IPS-18c (cell line): Measurements from ENCODE around the gene GBE1.

Source experiments
- H3K4me3 ChIP-seq: 2 replicates; pipeline ENCODE4 v1.7.0; 2013; ENCODE audit warnings: low read depth, mild to moderate bottlenecking, low read length, moderate library complexity; ENCODE audit not compliant: insufficient read depth
- H3K9me3 ChIP-seq: one replicate; pipeline ENCODE4 v1.6.1; 2013; ENCODE audit warnings: mild to moderate bottlenecking, low read length, moderate library complexity; ENCODE audit not compliant: control insufficient read depth, insufficient read depth

The GBE1 gene

GRCh38 chr3:81674690-81675089, 86.8 kb downstream of the GBE1 start:
- Histone ChIP-seq H3K9me3 (no peaks in the 10 kb centered on the region), H3K4me3 (no peak overlapping the region)

- Histone ChIP-seq H3K4me3 (no peak overlapping the region), H3K9me3 (no peaks in the 10 kb centered on the region)
Observed at GRCh38 chr3:81668283-81668682, 93.2 kb downstream of the GBE1 start.

DNA sequence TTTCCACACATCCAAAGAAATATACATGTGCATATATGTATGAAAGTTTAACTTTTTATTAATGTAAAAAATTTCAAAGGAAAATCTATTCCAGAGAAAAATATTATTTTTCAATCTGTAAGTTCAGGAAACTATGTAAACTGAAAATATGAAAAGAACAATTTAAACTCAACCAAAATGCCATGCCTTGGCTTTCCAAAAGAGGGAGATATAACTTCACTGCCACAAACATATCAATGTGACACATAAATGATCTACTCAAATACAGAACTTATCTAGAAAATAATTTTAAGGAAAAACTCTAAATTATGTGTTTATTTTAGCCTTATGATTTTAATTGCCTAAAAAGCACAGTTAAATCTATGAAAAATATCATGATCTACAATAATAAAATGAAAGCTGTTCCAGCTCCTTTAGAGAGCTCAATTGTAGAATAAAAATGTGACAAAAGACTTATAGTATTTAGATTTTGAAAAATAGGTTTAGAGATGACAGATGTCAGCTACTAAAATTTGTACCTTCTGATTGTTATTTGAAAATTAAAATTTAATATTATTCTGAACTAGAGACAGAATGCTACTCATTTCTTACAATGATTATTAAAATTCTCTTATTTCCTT, 94.8 kb downstream of the GBE1 start:
- no peaks in the 10 kb centered on the region for H3K9me3 ChIP-seq
- H3K4me3 ChIP-seq = no peak overlapping the region

DNA sequence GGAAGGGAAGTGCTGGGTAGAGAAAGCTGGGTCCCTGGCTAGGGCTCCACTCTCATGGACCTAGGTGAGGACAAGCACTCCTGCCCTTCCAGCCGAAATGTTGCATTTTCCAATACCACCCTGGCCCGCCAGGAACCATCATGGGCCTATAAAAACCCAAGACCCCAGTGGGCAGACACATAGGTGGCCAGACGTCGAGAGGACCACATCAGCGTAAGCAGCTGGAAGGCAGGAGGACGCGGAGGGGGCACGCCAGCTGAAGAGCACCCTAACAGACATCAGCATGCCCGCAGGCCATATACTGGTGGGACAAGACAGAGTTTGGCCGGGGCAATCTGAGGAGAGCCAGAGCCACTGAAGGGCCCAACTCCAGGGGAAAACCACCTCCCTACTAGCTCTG, 98.3 kb downstream of the GBE1 start:
- Histone ChIP-seq H3K4me3 (no peak overlapping the region), H3K9me3 (no peaks in the 10 kb centered on the region)

GRCh38 chr3:81660036-81660435, 101.4 kb downstream of the GBE1 start:
- H3K9me3 ChIP-seq = no peaks in the 10 kb centered on the region
- no peak overlapping the region for H3K4me3 ChIP-seq

DNA sequence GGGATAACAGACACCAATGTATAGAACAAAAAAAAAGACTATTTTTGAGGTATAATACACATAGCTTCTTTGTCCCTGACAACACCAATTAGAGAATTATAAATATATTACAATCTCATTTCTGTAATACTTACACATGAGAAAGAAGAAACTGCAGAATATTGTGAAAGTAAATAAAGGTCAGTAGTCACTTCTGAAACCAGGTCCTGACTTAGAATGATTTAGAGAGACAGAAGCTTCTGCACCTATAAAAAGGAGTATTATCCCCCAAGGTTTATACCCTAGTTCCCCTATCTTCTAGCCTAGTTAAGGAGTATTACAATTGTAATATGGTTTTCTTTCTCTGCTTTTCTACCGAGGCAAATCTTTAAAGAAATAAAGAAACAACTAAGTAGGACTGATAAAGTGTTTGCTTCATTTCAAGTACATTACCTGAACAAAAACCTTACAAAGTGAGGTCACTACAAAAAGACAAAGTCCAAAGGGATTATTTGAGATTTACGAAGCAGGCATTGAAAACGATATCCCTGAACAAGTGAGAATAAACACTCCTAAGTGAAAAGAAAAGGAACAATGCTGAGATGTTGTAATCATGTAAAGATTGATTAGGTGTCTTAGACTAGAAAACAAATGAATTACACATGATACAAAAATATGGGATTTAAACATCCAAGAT, 103.0 kb downstream of the GBE1 start:
- no peaks in the 10 kb centered on the region for H3K9me3 ChIP-seq
- no peak overlapping the region for H3K4me3 ChIP-seq

- Histone ChIP-seq H3K4me3 (no peak overlapping the region), H3K9me3 (no peaks in the 10 kb centered on the region)
Observed at GRCh38 chr3:81651139-81651538, 110.3 kb downstream of the GBE1 start.

GRCh38 chr3:81650187-81650586, 111.3 kb downstream of the GBE1 start:
- no peaks in the 10 kb centered on the region for H3K9me3 ChIP-seq

DNA sequence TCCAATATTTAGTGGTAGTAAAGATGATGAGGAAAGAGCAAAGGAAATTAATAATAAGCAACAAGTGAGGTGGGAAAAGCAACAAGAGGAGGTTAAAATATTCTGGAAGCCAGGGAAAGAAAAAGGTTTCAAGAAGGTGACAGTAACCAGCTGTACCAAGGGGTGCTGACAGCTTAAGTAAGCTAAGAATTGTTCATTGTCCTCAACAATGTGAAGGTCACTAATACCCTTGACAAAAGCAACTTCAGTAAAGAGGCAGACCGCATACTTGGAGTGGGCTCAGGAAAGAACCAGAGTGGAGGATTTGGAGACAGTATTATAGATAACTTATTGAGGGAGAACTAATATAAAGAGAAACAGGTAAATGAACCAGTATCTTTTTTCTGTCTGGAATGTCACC, 116.2 kb downstream of the GBE1 start:
- Histone ChIP-seq H3K4me3 (no peak overlapping the region), H3K9me3 (no peaks in the 10 kb centered on the region)

More at GRCh38 chr3:81650187-81650586, 111.3 kb downstream of the GBE1 start:
- no peak overlapping the region for H3K4me3 ChIP-seq

DNA sequence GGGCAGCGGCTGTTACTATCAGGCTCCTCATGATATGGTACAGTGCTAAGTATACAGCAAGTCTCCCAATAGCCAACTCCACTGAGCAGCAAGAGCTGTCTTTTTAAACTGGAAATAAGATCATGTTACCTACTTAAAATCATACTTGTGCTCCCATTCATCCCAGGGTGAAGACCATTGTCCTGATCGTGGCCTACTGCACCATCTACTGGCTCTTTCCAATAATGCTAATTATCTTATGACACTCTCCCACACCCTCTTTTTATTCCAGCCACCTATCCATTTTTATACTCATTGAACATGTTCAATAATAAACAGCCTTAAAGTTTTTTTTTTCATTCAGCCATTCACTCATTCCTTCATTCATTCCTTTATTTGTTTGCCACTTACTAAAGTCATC, 117.7 kb downstream of the GBE1 start:
- no peaks in the 10 kb centered on the region for H3K9me3 ChIP-seq
- no peak overlapping the region for H3K4me3 ChIP-seq

DNA sequence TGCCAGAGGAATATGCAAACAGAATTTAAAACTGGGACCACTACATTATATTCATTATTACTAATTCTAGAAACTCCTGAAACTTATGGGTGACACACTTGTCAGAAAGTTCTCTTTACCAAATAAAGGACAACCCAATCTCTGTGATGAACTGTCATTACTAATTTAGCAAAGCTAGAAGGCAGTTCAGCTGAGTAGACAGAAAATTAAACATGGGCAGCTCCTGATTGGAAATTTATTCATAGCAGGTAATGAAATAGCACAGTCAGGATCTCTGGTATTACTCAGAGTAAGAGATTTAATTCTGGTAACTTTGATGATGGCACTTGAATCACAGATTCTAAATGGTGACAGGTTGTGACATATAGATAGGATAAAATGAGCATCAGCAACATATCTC, 123.0 kb downstream of the GBE1 start:
- H3K9me3 ChIP-seq = no peaks in the 10 kb centered on the region

GRCh38 chr3:81632659-81633058, 128.8 kb downstream of the GBE1 start:
- Histone ChIP-seq H3K9me3 (no peaks in the 10 kb centered on the region), H3K4me3 (no peak overlapping the region)

More for the DNA sequence above, 123.0 kb downstream of the GBE1 start:
- no peak overlapping the region for H3K4me3 ChIP-seq

GRCh38 chr3:81624756-81625155, 136.7 kb downstream of the GBE1 start:
- H3K4me3 ChIP-seq = no peak overlapping the region

GRCh38 chr3:81622395-81622794, 139.1 kb downstream of the GBE1 start:
- no peaks in the 10 kb centered on the region for H3K9me3 ChIP-seq
- no peak overlapping the region for H3K4me3 ChIP-seq

More at GRCh38 chr3:81624756-81625155, 136.7 kb downstream of the GBE1 start:
- H3K9me3 ChIP-seq = no peaks in the 10 kb centered on the region

GRCh38 chr3:81621277-81621676, 140.2 kb downstream of the GBE1 start:
- H3K4me3 ChIP-seq = no peak overlapping the region
- no peaks in the 10 kb centered on the region for H3K9me3 ChIP-seq

- Histone ChIP-seq H3K4me3 (no peak overlapping the region), H3K9me3 (no peaks in the 10 kb centered on the region)
Observed at GRCh38 chr3:81620849-81621248, 140.6 kb downstream of the GBE1 start.

- Histone ChIP-seq H3K4me3 (no peak overlapping the region), H3K9me3 (no peaks in the 10 kb centered on the region)
Observed at GRCh38 chr3:81612768-81613167, 148.7 kb downstream of the GBE1 start.

DNA sequence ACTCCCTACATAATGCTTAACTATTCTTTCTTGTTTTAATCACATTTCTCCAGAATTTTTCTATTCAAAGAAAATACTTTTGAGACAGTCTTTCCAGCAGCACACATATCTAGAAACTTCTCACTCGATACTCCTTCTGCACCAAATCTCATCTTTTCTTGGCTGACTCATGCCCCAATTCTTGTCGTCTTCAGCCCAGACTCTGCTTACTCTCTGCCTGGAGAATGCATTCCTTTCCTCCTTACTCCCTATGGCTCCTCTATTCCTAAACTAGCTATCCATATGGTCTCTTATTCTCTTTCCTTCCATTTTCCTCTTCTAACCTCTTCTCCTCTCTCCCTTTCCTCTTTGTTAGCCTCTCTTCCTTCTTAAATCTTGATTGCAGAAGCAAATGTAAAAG, 158.7 kb downstream of the GBE1 start:
- Histone ChIP-seq H3K9me3 (no peaks in the 10 kb centered on the region), H3K4me3 (no peak overlapping the region)
